Astrocyte (in vitro differentiated cells and primary cell): Measurements from ENCODE around the gene SRBD1.

Source experiments
- CTCF ChIP-seq: IDR thresholded peaks from 2 replicates; pipeline ENCODE4 v1.5.1; 2011; ENCODE audit warnings: low read depth, mild to moderate bottlenecking, inconsistent platforms, low read length, moderate library complexity; ENCODE audit not compliant: insufficient read depth
- EZH2 ChIP-seq: IDR thresholded peaks from 2 replicates; pipeline ENCODE4 v1.6.1; 2012; ENCODE audit warnings: mild to moderate bottlenecking, low read length, inconsistent platforms; ENCODE audit not compliant: insufficient read depth

- TF ChIP-seq CTCF (no peak), EZH2 (no peak)
Measured at GRCh38 chr2:45339253-45339652, 271.8 kb downstream of the SRBD1 start.
